NCI-H748 treated with DMSO at 0.1 percent for 48 hours (cell line): Measurements from ENCODE around the gene ATXN3.
"Not testable (repeated sequence)": the region's sequence is repeated elsewhere in the genome, so short reads cannot be mapped to it uniquely, and the experiment has no call there.

Source experiments
- DNase-seq: peaks from one replicate; lab custom pipeline; 2025; lab: John Stamatoyannopoulos, UW

ATXN3 gene

GRCh38 chr14:92058006-92058917 lies 48.1 kb downstream of the ATXN3 start:
- no peak for DNase-seq

DNA sequence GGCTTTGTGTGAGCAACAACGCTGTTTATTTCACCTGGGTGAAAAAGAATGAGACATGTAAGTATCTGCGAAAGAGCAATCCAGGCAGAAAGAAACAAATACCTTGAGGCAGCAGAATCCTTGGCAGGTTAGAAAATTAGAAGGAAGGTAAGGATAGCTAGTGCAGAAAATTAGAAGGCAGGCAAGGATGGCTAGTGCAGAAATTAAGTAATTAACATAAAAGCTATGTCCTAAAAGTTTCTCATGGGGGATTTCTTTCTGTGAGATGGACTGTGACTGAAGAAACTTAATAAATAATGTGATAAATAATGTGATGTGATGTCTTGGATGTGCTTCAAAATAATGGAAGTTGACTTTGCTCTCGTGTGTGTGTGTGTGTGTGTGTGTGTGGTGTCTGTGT lies 56.6 kb downstream of the ATXN3 start:
- no peak for DNase-seq

DNA sequence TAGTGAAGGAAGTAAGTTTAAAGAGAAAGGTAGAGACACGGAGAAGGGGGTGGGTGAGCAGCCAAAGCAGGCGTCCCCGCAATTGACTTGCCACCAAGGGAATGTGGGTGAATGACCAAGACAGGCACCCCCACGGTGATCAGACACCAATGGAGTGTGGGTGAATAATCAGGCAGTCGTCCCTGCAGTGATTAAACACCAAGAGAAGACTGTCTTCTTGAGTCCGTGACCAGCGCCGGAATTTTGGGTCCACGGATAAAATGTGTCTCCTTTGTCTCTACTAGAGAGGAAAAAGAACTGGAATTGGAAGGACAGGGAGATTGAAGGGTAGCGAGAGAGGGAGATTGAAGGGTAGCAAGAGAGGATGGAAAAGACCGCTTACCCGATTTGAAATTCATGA lies 57.2 kb downstream of the ATXN3 start:
- DNase-seq = not testable (repeated sequence)

DNA sequence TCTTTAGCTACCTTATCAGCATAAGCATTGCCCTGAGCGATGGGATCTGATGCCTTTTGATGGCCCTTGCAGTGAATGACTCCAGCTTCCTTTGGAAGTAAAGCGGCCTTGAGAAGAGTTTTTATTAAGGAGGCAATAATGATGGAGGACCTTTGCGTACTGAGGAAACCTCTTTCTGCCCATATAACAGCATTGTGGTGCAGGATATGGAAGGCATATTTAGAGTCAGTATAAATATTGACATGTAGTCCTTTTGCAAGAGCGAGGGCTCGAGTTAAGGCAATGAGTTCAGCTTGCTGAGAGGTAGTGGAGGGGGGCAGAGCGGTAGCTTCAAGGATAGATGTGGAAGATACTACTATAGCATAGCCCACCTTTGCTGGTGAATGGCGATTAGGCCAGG lies 60.5 kb downstream of the ATXN3 start:
- not testable (repeated sequence) for DNase-seq

DNA sequence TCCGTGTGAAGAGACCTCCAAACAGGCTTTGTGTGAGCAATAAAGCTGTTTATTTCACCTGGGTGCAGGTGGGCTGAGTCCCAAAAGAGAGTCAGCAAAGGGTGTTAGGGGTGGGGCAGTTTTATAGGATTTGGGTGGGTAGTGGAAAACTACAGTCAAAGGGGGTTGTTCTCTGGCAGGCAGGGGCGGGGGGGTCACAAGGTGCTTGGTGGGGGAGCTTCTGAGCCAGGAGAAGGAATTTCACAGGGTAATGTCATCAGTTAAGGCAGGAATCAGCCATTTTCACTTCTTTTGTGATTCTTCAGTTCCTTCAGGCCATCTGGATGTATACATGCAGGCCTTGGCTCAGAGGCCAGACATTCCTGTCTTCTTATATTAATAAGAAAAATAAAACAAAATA lies 64.6 kb downstream of the ATXN3 start:
- DNase-seq = not testable (repeated sequence)

- no peak for DNase-seq
Measured at GRCh38 chr14:92041203-92041602, 65.2 kb downstream of the ATXN3 start.

DNA sequence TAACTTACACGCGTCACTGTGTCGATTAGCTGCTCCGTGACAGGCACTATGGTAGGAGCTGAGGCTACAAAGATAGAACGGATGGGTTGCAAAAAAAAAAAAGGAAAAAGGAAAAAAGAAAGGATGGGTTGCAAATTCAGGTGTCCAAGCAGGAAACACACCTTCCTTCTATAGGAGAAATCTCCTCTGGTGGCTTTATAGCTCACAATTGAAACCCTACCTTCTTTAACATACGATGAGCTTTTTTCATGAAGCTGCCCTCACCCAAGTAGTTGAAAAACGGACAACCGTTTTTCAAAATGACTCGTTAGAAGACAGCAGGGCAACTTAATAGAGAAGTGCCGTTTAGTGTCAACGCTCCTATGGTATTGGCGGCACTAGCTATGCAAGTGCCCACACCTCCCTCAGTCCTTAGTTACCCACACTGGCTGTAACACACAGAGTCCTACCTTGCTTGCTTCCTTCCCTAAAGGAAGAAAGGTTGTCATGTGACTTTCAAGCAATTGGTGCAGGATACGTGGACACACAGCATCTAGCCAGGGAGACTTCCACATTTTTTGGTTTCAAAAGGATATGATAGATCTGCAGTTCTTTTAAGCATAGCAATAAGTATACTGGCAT lies 65.8 kb downstream of the ATXN3 start:
- peak; percentile 42 for DNase-seq

- peak; percentile 91 for DNase-seq
Measured at GRCh38 chr14:92039719-92040430, 66.5 kb downstream of the ATXN3 start, which contains the start of gene TRIP11. Gene TRIP11, minus strand, starts transcription at chr14:92040059. Its CDS starts 374 bp downstream, at chr14:92039685.

GRCh38 chr14:92039063-92039718 lies 67.2 kb downstream of the ATXN3 start:
- peak; percentile 71 for DNase-seq

- DNase-seq = no peak
Measured at GRCh38 chr14:92037989-92038388, 68.4 kb downstream of the ATXN3 start.

DNA sequence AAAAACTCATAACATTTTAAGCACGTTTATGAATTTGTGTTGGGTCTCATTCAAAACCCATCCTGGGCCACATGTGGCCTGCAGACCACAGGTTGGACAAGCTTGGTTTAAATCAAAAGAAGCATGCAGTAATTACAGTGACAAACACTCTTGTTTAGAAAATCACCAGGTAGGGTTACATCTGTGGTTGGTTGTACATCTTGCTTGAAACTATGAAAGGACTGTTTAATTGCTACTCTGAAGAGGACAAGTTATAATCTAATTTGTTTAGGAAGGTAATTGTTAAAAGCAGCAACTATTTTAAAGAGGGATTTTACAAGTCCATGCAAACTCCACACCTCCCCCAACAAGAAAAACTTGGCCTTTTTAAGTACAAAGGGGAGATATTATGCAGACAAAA lies 70.5 kb downstream of the ATXN3 start:
- no peak for DNase-seq

GRCh38 chr14:92033906-92034687 lies 72.3 kb downstream of the ATXN3 start:
- no peak for DNase-seq

DNA sequence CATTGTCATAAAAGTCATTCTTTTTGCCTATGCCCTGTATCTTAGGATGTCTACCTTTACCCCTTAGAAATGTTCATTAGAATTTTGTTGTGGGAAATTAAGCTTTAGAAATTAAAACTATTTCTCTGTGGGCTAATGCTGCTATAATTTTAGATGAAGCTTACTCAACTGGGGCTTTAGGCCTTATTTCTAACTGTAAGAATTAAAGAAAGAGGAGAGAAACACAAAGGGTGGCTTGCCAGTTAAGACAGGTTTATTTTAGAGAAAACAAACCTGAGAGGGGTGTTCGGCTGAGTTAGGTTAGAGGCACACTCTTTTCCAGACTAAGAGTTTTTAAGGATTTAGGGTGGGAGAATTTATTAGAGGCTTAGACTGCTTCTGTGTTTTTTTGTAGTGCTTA lies 72.9 kb downstream of the ATXN3 start:
- DNase-seq = no peak

GRCh38 chr14:92026548-92027190 lies 79.7 kb downstream of the ATXN3 start:
- no peak for DNase-seq

GRCh38 chr14:92022036-92022435 lies 84.3 kb downstream of the ATXN3 start:
- DNase-seq = no peak

GRCh38 chr14:92021523-92021922 lies 84.9 kb downstream of the ATXN3 start:
- DNase-seq = no peak

DNA sequence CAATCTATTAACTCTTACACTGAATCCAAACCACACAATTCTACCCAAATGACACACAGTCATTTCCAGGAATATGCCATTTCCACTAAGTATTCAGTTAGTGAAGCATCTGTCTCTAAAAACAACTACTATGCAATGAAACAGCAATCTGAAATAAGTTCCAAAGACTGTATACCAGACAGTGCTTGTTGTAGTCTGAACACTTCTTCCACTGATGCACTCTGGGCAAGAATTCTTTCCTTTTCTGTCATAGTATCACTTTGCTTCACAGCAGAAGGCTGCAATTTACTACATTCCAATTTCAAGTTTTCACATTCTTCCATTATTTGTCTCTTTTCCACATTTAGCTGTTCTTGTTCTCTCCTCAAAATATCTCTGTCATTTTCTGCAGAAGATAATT lies 92.3 kb downstream of the ATXN3 start:
- DNase-seq = no peak

DNA sequence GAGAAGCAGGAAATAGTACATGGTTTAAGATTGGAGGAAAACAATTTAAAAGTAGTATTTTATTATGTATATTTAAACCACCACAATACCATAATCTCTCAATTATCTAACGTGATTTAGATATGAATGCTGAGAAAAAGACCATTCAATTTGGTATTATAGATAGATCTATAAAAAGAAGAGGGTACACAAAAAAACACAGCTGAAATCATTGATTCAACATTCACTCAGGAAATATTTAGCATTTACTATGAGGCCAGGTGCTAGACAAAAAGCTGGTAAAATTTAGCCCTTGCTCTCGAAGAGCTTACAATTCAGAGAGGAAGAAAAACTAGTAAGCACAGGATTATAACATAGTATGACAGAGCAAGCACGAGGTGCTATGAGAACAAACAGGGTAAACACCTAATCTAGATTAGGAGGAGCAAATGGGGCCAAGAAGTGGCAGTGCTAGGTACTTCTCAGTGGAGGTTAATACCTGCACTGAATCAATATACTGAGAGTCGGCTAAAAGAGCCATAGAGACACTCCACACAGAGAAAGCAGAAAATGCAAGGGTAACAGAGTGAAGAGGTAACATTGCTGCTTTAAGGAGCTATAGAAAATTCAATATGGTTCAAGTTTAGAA lies 94.1 kb downstream of the ATXN3 start:
- no peak for DNase-seq

- no peak for DNase-seq
Measured at GRCh38 chr14:92010644-92011043, 95.7 kb downstream of the ATXN3 start.

DNA sequence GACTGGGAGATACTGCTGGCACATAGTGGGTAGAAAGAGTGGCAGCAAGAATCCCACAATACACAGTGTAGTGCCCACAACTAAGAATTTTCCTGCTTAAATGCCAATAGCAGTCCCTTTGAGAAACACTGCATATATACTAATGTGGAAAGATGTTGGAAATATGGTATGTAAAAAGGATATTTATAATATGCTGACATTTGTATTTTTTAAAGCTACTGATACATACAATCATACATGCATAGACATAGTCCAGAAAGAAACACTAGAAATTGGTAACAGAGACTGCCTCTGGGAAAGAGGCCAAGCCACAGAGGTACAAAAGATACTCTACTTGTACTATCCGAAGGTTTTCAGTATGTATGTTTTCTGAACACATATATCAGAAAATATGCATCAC lies 96.8 kb downstream of the ATXN3 start:
- DNase-seq = no peak
